ENCODE measurements around the gene CACNB1. TPM values are rescaled to one million over a fixed set of nuclear protein-coding genes. Genes with fewer than 3 reads are reported as not detected.

Gene CACNB1
- total and polyA plus RNA-seq, 10 of the 15 experiments (the other 5 are each of a cell fraction or from before 2014, with no cell fraction given), result 0.06 to 15.6 (median 6.3) TPM

DNA sequence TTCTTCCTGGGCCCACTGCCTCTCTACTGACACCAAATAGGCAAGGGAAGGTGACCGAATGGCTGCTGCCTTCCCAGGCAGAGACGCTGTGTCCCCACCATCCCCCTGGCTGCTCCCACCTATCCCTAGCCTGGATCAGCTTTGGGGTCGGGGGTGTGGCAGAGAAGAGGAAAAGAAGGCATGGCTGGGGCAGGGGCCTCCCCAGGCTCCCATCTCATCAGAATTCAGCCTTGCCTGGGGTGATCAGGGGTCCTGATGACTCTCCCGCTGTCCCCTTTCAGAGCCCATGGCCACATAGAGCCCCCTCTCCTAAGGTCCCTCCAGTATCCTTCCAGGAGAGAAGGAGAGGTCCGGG, 46.7 kb downstream of the CACNB1 start:
- WGBS (ENCODE audit: insufficient coverage, insufficient replicate concordance, low lambda C conversion rate, missing lambda C conversion rate), result 0% methylated on average over 5 of the region's 5 CpGs
- Histone ChIP-seq H3K4me2 (ENCODE audit: control insufficient read depth, insufficient read depth) (no peak overlapping the region), H3K36me3 (ENCODE audit: control insufficient read depth in 2 of 2, insufficient read depth in 2 of 2, low read length in 1 of 2) (no peaks in the 10 kb centered on the region), H3K4me1 (ENCODE audit: control insufficient read depth, insufficient read depth, low read length) (peaks cover 8% of the 10 kb centered on the region), H3K4me3 (no peak overlapping the region), H3K27me3 (replicated peaks in 1 of 2; ENCODE audit: control insufficient read depth in 2 of 2, insufficient read depth in 2 of 2, low read length in 1 of 2) (peaks cover 5 to 13% of the 10 kb centered on the region in 2 experiments), H2AFZ (ENCODE audit: control insufficient read depth, low read depth, low read length) (no peak overlapping the region), H3K27ac (ENCODE audit: control insufficient read depth, insufficient read depth) (no peak overlapping the region), H4K20me1 (ENCODE audit: control insufficient read depth, insufficient read depth) (no peaks in the 10 kb centered on the region), H3K79me2 (ENCODE audit: control insufficient read depth, insufficient read depth, low read length) (no peaks in the 10 kb centered on the region), H3K9ac (ENCODE audit: control insufficient read depth, insufficient read depth, low read length) (no peak overlapping the region), H3K9me3 (replicated peaks; ENCODE audit: control insufficient read depth, insufficient read depth, low read length) (no peaks in the 10 kb centered on the region)
- DNase-seq (ENCODE audit: low read depth, low spot score) (no peak), ATAC-seq (no peak), FAIRE-seq (no peak)
- TF ChIP-seq POU2F2 (IDR thresholded peaks at IDR 0.05; ENCODE audit: borderline replicate concordance, low read depth, low read length) (no peak), CREM (IDR thresholded peaks at IDR 0.05; ENCODE audit: low read depth) (no peak), CBFB (IDR thresholded peaks at IDR 0.05; ENCODE audit: low read depth) (no peak), GATAD2B (conservative IDR thresholded peaks at IDR 0.05; ENCODE audit: low read depth) (no peak), RELA (IDR thresholded peaks at IDR 0.05; ENCODE audit: borderline replicate concordance, partially characterized antibody) (no peak), SMC3 (IDR thresholded peaks at IDR 0.05; ENCODE audit: borderline replicate concordance, low read length) (no peak), TBL1XR1 (IDR thresholded peaks at IDR 0.05; ENCODE audit: low read depth, low read length) (no peak)
- ChIA-PET RAD21 (ENCODE audit: unreplicated experiment) (no interaction called here), CTCF (interaction anchor here (1.4 to 5.9 kb wide), 4 partner anchors 15 to 226 kb away, joined by 5 to 208 read pairs (median 80); partner anchors contain the start of gene ARL5C), POLR2A (no interaction called here), SMC1A (ENCODE audit: uncharacterized antibody, unreplicated experiment) (interaction anchor here (4.2 kb wide), 1 partner anchor 167 kb away, joined by 117 read pairs; no protein-coding TSS in a partner anchor)
- no TSS peak for BruUV-seq (replicated peaks)
- in situ Hi-C loops (cut with MboI), result loop anchor here (5.0 to 10.0 kb wide), 2 partner anchors 163 to 396 kb away; partner anchors contain the start of gene PSMB3
- intact Hi-C loops (cut with micrococcal nuclease; ENCODE audit: unreplicated experiment), result loop anchor here (5.0 kb wide), 3 partner anchors 92 to 353 kb away; partner anchors contain the start of gene PIP4K2B

DNA sequence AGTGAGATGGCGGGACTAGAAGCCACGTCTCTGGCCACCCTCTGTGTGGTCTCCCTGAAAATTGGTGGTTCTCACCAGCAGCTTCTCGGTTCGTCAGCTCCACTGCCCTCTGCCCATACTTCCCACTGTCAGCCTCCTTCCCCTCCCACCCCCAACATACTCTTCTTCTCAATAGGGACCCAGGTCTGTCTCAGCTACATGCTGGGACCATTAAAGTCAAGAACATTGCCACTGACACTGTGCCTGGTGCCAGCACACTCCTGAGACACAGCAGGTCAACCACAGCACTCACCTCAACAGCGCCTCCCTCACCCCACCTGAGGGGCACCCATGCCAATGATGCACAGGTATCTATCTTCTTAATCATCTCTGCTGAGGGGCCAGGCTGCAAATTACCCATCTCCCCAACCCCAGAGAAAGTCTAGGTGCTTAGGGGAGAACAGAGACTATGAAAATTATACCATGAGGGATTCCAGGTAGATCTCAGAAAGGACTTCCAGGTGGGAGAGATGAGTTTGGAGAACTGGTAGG, 47.3 kb downstream of the CACNB1 start:
- WGBS (ENCODE audit: insufficient coverage, insufficient replicate concordance, low lambda C conversion rate, missing lambda C conversion rate), result 2% methylated on average over 5 of the region's 5 CpGs
- Histone ChIP-seq H3K4me2 (ENCODE audit: control insufficient read depth, insufficient read depth) (no peak overlapping the region), H3K9ac (ENCODE audit: control insufficient read depth, insufficient read depth, low read length) (no peak overlapping the region), H3K36me3 (ENCODE audit: control insufficient read depth in 2 of 2, insufficient read depth in 2 of 2, low read length in 1 of 2) (no peaks in the 10 kb centered on the region), H3K79me2 (ENCODE audit: control insufficient read depth, insufficient read depth, low read length) (no peaks in the 10 kb centered on the region), H3K27me3 (replicated peaks in 1 of 2; ENCODE audit: control insufficient read depth in 2 of 2, insufficient read depth in 2 of 2, low read length in 1 of 2) (peaks cover 5 to 13% of the 10 kb centered on the region in 2 experiments), H3K27ac (ENCODE audit: control insufficient read depth, insufficient read depth) (no peak overlapping the region), H3K4me3 (no peak overlapping the region), H4K20me1 (ENCODE audit: control insufficient read depth, insufficient read depth) (no peaks in the 10 kb centered on the region), H3K9me3 (replicated peaks; ENCODE audit: control insufficient read depth, insufficient read depth, low read length) (no peaks in the 10 kb centered on the region), H2AFZ (ENCODE audit: control insufficient read depth, low read depth, low read length) (no peak overlapping the region), H3K4me1 (ENCODE audit: control insufficient read depth, insufficient read depth, low read length) (peaks cover 8% of the 10 kb centered on the region)
- DNase-seq (ENCODE audit: low read depth, low spot score) (no peak), FAIRE-seq (no peak), ATAC-seq (no peak)
- BruUV-seq (replicated peaks), result no TSS peak
- CTCF ChIA-PET, result interaction anchor here (5.5 kb wide), 1 partner anchor 168 kb away, joined by 208 read pairs; no protein-coding TSS in a partner anchor
- POLR2A ChIA-PET, result no interaction called here
- RAD21 ChIA-PET (ENCODE audit: unreplicated experiment), result no interaction called here
- SMC1A ChIA-PET (ENCODE audit: uncharacterized antibody, unreplicated experiment), result no interaction called here
- intact Hi-C loops (cut with micrococcal nuclease; ENCODE audit: unreplicated experiment) (loop anchor here (5.0 kb wide), 3 partner anchors 92 to 353 kb away; partner anchors contain the start of gene PIP4K2B), in situ Hi-C loops (cut with MboI) (loop anchor here (5.0 to 10.0 kb wide), 2 partner anchors 163 to 395 kb away; partner anchors contain the start of gene PSMB3)
- no peak for TF ChIP-seq CREB1 (IDR thresholded peaks at IDR 0.05; ENCODE audit: low read depth)
- TF ChIP-seq MYC (IDR thresholded peaks at IDR 0.05; ENCODE audit: insufficient read depth, insufficient read length, insufficient replicate concordance, low read length, severe bottlenecking), result no peak
- TF ChIP-seq POU2F2 (IDR thresholded peaks at IDR 0.05; ENCODE audit: borderline replicate concordance, low read depth, low read length), result no peak
- TF ChIP-seq, protein P1, sequence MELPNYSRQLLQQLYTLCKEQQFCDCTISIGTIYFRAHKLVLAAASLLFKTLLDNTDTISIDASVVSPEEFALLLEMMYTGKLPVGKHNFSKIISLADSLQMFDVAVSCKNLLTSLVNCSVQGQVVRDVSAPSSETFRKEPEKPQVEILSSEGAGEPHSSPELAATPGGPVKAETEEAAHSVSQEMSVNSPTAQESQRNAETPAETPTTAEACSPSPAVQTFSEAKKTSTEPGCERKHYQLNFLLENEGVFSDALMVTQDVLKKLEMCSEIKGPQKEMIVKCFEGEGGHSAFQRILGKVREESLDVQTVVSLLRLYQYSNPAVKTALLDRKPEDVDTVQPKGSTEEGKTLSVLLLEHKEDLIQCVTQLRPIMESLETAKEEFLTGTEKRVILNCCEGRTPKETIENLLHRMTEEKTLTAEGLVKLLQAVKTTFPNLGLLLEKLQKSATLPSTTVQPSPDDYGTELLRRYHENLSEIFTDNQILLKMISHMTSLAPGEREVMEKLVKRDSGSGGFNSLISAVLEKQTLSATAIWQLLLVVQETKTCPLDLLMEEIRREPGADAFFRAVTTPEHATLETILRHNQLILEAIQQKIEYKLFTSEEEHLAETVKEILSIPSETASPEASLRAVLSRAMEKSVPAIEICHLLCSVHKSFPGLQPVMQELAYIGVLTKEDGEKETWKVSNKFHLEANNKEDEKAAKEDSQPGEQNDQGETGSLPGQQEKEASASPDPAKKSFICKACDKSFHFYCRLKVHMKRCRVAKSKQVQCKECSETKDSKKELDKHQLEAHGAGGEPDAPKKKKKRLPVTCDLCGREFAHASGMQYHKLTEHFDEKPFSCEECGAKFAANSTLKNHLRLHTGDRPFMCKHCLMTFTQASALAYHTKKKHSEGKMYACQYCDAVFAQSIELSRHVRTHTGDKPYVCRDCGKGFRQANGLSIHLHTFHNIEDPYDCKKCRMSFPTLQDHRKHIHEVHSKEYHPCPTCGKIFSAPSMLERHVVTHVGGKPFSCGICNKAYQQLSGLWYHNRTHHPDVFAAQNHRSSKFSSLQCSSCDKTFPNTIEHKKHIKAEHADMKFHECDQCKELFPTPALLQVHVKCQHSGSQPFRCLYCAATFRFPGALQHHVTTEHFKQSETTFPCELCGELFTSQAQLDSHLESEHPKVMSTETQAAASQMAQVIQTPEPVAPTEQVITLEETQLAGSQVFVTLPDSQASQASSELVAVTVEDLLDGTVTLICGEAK (IDR thresholded peaks at IDR 0.05; ENCODE audit: borderline replicate concordance), result no peak
- no peak for TF ChIP-seq ZNF217 (IDR thresholded peaks at IDR 0.05)
- no peak for TF ChIP-seq NFYA (IDR thresholded peaks at IDR 0.05; ENCODE audit: borderline replicate concordance, low read depth, low read length)
- no peak for TF ChIP-seq HDGF (IDR thresholded peaks at IDR 0.05)
- no peak for TF ChIP-seq ZNF622 (IDR thresholded peaks at IDR 0.05)
- TF ChIP-seq SPI1 (IDR thresholded peaks at IDR 0.05; ENCODE audit: borderline replicate concordance, insufficient read depth, low read depth, low read length), result no peak
